Endothelial cell of umbilical vein (primary cell): ENCODE measurements around the gene RPH3AL. TPM values are rescaled to one million over a fixed set of nuclear protein-coding genes. Genes with fewer than 3 reads are reported as not detected.

Experiments used
- BruUV-seq: library from RNA; stranded (reverse); fragments of 400-500 nt; replicated peaks from 2 replicates; lab custom pipeline; 2021; lab: Mats Ljungman, UMichigan
- CTCF ChIA-PET: fragments of 300-600, 350-600 bp; sonication (Branson Sonifier 250); formaldehyde crosslinking; loops from one replicate; lab custom pipeline; 2021; ENCODE audit warnings: antibody characterized with exemption, inconsistent platforms; lab: Charles Lee
- POLR2A ChIA-PET: fragments of 300-600, 350-600 bp; sonication (Branson Sonifier 250); formaldehyde crosslinking; loops from one replicate; lab custom pipeline; 2021; ENCODE audit warnings: antibody characterized with exemption, inconsistent platforms; lab: Charles Lee
- DNase-seq: peaks from one replicate; pipeline ENCODE4 v3.0.0-alpha.2; 2011; ENCODE audit warnings: low read depth, low spot score
- FAIRE-seq: peaks from 2 replicates; lab custom pipeline; 2011; peaks lifted over from hg19 to GRCh38; lab: Jason Lieb, UNC
- H2AFZ ChIP-seq: 2 replicates; pipeline ENCODE4 v1.6.0; 2012; ENCODE audit warnings: low read depth, low read length, control low read depth, inconsistent platforms
- H3K27ac ChIP-seq: 2 replicates; pipeline ENCODE4 v1.5.1; 2011; ENCODE audit warnings: low read depth, mild to moderate bottlenecking, control low read depth, low read length, moderate library complexity; ENCODE audit not compliant: insufficient read depth
- H3K27me3 ChIP-seq, 2 experiments: 2 replicates each; pipeline versions ENCODE4 v1.6.0 to v1.6.1; 2011; ENCODE audit warnings: low read length in 2 of 2, mixed read lengths in 1 of 2; ENCODE audit not compliant: control insufficient read depth in 2 of 2, insufficient read depth in 2 of 2
- H3K36me3 ChIP-seq, 2 experiments: 2 replicates in 1 of 2; 3 replicates in 1 of 2; pipeline ENCODE4 v1.5.1; 2011; ENCODE audit warnings: low read length in 2 of 2, mild to moderate bottlenecking in 1 of 2, moderate library complexity in 1 of 2; ENCODE audit not compliant: control insufficient read depth in 2 of 2, insufficient read depth in 2 of 2; ENCODE audit errors: extremely low read depth in 1 of 2
- H3K4me1 ChIP-seq: 3 replicates; pipeline ENCODE4 v1.5.1; 2011; ENCODE audit warnings: mild to moderate bottlenecking, low read length; ENCODE audit not compliant: control insufficient read depth, insufficient read depth; ENCODE audit errors: extremely low read depth
- H3K4me2 ChIP-seq: 2 replicates; pipeline ENCODE4 v1.6.1; 2011; ENCODE audit warnings: low read length, control low read depth, mixed read lengths; ENCODE audit not compliant: insufficient read depth
- H3K4me3 ChIP-seq, 3 experiments: fragments of 200-600 bp in 1 of 3; sonication (generic), shearing (Covaris generic) in 1 of 3; replicated peaks in 1 of 3; 2 replicates each; pipeline ENCODE4 v1.5.1; 2011 to 2016; ENCODE audit warnings: control low read depth in 3 of 3, low read length in 3 of 3, mild to moderate bottlenecking in 2 of 3, inconsistent platforms in 1 of 3, low read depth in 1 of 3, moderate library complexity in 1 of 3; ENCODE audit not compliant: insufficient read depth in 1 of 3
- H3K79me2 ChIP-seq: 2 replicates; pipeline ENCODE4 v1.6.0; 2012; ENCODE audit warnings: low read length, inconsistent platforms; ENCODE audit not compliant: control insufficient read depth, insufficient read depth
- H3K9ac ChIP-seq: replicated peaks from 2 replicates; pipeline ENCODE3; 2011; ENCODE audit warnings: low read length, control low read depth; ENCODE audit not compliant: insufficient read depth; ENCODE audit errors: extremely low read depth
- H3K9me1 ChIP-seq: replicated peaks from 3 replicates; pipeline ENCODE4 v1.6.0; 2011; ENCODE audit warnings: mild to moderate bottlenecking, low read length; ENCODE audit not compliant: control insufficient read depth, insufficient read depth; ENCODE audit errors: extremely low read depth
- H3K9me3 ChIP-seq: replicated peaks from 2 replicates; pipeline ENCODE4 v1.5.1; 2012; ENCODE audit warnings: low read length, inconsistent platforms; ENCODE audit not compliant: control insufficient read depth, insufficient read depth
- H4K20me1 ChIP-seq: replicated peaks from 2 replicates; pipeline ENCODE3; 2011; ENCODE audit warnings: mild to moderate bottlenecking, low read length; ENCODE audit not compliant: control insufficient read depth, insufficient read depth; ENCODE audit errors: extremely low read depth
- CTCF ChIP-seq, 2 donors: IDR thresholded peaks; 1 replicate in 1 of 2; 2 replicates in 1 of 2; pipeline ENCODE4 v1.5.1; 2011; ENCODE audit warnings: low read length in 2 of 2, mild to moderate bottlenecking in 2 of 2, moderate library complexity in 2 of 2, control low read depth in 1 of 2, inconsistent platforms in 1 of 2, low read depth in 1 of 2; ENCODE audit not compliant: insufficient read depth in 1 of 2; ENCODE audit errors: extremely low read depth in 1 of 2
- EZH2 ChIP-seq: IDR thresholded peaks from 2 replicates; pipeline ENCODE4 v1.6.1; 2012; ENCODE audit warnings: borderline replicate concordance, low read depth, mild to moderate bottlenecking, moderate library complexity, low read length, inconsistent platforms; ENCODE audit not compliant: severe bottlenecking
- GATA2 ChIP-seq: IDR thresholded peaks from 2 replicates; pipeline ENCODE4 v1.7.0; 2011; ENCODE audit warnings: low read depth, mild to moderate bottlenecking, moderate library complexity, mixed read lengths, low read length; ENCODE audit not compliant: insufficient read length, insufficient read depth
- JUN ChIP-seq: IDR thresholded peaks from 2 replicates; pipeline ENCODE4 v1.6.1; 2011; ENCODE audit warnings: borderline replicate concordance, low read depth; ENCODE audit not compliant: insufficient read length, insufficient read depth
- MAX ChIP-seq: IDR thresholded peaks from 2 replicates; pipeline ENCODE4 v1.6.1; 2011; ENCODE audit not compliant: insufficient read depth, insufficient read length
- POLR2A ChIP-seq: IDR thresholded peaks from 2 replicates; pipeline ENCODE4 v1.6.1; 2012; ENCODE audit warnings: low read depth, mild to moderate bottlenecking, control low read depth, low read length
- POLR2AphosphoS5 ChIP-seq: IDR thresholded peaks from 2 replicates; pipeline ENCODE4 v1.6.1; 2012; ENCODE audit warnings: low read depth, mild to moderate bottlenecking, control low read depth, low read length, moderate library complexity; ENCODE audit not compliant: insufficient read depth
- dilution Hi-C: fragments of 300-500 bp; cut with MboI; formaldehyde crosslinking; loops from one replicate; pipeline ENCODE4 v1.15.0; 2019; ENCODE audit warnings: low sequenced_read_pairs; ENCODE audit not compliant: extremely low pct_ligation_motif_present
- intact Hi-C: fragments of 100-400 bp; cut with micrococcal nuclease; formaldehyde crosslinking; loops from one replicate; pipeline ENCODE4 v1.10.0; 2022
- polyA plus RNA-seq, 4 experiments: library from polyadenylated mRNA; depleted of rRNA in 3 of 4; stranded (reverse) in 3 of 4; unstranded in 1 of 4; fragments of >200 nt; gene quantifications; 2 replicates each; pipeline versions ENCODE4 v1.2.1 to v1.2.3, GENCODE V29; 2011 to 2012; ENCODE audit warnings: missing spikeins in 1 of 4
- total RNA-seq: library from RNA; stranded (reverse); gene quantifications from 2 replicates; pipeline ENCODE4 v1.2.3, GENCODE V29; 2021

RPH3AL gene
- total and polyA plus RNA-seq, 2 donors (not counting 3 experiments of a cell fraction or from before 2014, with no cell fraction given): 4.1 to 7.0 TPM

- no peaks in the 10 kb centered on the region for H3K79me2 ChIP-seq
- H3K4me2 ChIP-seq: no peak overlapping the region
- BruUV-seq: no TSS peak
- H3K9ac ChIP-seq: no peak overlapping the region
- no peak overlapping the region for H3K27ac ChIP-seq
- H3K9me3 ChIP-seq: no peaks in the 10 kb centered on the region
- FAIRE-seq: no peak
- dilution Hi-C loops (no loop called here), intact Hi-C loops (no loop called here)
- ChIA-PET POLR2A (no interaction called here), CTCF (no interaction called here)
- no peaks in the 10 kb centered on the region for H3K4me1 ChIP-seq
- no peak overlapping the region for H2AFZ ChIP-seq
- H3K27me3 ChIP-seq: no peaks in the 10 kb centered on the region
- no peaks in the 10 kb centered on the region for H4K20me1 ChIP-seq
- H3K4me3 ChIP-seq: no peak overlapping the region
- TF ChIP-seq POLR2A: no peak
- no peak for TF ChIP-seq JUN
- no peak for TF ChIP-seq EZH2
- TF ChIP-seq POLR2AphosphoS5: no peak
- no peak for TF ChIP-seq GATA2
- no peak for TF ChIP-seq CTCF (IDR thresholded peaks at IDR 0.05; ENCODE audit: extremely low read depth in 1 of 2, insufficient read depth in 1 of 2, low read depth in 1 of 2, low read length in 2 of 2)
- TF ChIP-seq MAX: no peak
- no peaks in the 10 kb centered on the region for H3K36me3 ChIP-seq
- H3K9me1 ChIP-seq: no peaks in the 10 kb centered on the region
- no peak for DNase-seq
Measured at GRCh38 chr17:298791-299450, 53.7 kb downstream of the RPH3AL start.
